Erythroblast (primary cell): ENCODE measurements around the gene GAL3ST3.

Experiments used
- GATA1 ChIP-seq: IDR thresholded peaks from 2 replicates; pipeline ENCODE4 v1.6.1; 2011; ENCODE audit warnings: low read depth, mild to moderate bottlenecking, control low read depth, low read length, moderate library complexity
- POLR2A ChIP-seq: IDR thresholded peaks from 2 replicates; pipeline ENCODE4 v1.6.1; 2011; ENCODE audit warnings: mild to moderate bottlenecking, low read length

DNA sequence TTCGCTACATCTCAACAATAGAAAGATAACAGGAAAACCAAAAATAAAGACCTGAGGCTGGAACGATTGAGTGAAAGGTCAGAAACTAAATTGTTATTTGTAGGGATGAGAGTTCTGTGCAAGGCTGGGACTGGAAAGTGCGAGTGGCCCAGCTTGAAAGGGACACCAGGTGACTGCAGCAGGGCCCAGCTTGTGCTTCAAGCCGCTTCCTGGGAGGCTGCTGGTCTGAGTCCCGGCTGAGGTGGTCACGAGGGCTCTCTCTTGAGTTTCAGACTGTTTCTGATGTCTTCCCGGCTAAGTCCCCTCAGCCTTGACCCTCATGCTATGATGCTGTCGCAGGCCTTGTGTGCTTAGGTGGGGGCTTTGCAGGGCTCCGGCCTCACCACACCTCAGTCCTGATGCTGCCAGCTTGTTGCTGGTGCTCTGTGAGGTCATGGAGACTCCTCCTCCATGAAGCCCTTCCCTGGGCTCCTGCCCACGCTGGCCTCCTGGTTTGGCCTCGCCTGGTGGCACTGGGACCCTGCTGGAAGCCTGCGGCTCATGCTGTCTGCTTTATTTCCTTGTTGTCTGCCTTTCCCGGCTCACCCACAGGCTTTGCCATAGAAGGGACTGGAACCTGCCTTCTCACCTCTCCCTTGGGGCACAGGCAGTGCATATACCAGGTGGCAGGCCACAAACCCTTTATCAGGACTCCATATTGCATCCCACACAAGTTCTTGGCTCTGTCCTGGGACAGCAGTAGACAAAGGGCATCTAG lies 42.6 kb downstream of the GAL3ST3 start:
- TF ChIP-seq POLR2A (no peak), GATA1 (no peak)
